Measurements from ENCODE around the gene ABL2.
"Not testable (repeated sequence)": the region's sequence is repeated elsewhere in the genome, so short reads cannot be mapped to it uniquely, and the experiment has no call there.

ABL2 gene

DNA sequence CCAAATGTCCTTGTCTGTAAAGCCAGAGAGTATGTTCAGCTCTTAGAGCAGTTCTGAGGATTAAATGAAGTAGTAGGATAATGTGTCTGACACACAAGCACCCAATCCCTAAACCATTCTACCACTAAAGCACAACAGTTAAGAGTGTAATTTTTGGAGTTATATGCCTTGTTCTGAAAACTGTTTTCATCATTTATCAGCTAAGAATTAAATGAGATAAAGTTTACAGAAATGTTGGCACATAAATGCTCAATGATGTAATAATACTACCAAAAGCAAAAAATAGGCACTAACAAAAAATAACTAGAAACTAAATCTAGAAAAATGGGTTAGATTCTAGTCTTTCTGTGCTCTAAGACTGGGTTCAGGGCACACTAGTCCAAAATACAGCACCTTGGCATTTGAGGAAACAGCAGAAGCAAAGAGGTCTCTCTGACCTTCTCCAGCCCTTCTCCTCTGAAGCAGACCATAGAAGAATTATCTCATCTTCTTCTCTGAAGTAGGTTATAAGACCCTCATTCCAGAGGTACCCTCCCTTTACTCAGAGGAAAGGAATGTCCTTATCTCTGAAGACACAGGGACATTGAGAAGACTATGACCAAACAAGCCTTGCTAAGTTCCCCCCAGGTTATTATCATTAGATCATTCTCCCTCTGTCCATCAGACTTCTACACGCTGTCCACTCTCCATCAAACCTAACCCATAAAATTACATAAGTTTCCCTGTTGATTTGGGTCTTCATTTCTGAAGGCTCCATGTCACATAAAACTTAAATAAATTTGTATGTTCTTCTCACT, 20.6 kb downstream of the ABL2 start:
- no peak for FAIRE-seq

DNA sequence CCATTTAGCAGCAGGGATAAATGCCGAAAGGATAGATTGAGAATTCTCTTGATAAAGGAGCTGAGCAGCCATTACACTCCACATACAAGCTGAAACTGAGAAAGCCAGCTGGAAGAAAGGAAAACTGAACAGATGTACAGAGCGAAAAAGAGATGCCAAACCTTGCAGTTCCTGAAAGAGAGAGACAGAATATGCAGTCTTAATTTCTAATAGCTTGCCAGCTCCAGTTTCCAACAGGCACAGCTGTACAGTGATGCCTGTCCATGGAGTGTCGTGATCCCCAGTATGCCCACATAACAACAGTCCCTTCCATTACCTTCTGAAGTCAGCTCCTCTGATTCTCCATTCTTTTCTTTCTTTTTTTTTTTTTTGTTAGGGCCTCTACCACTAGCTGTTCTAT, 22.7 kb downstream of the ABL2 start:
- FAIRE-seq, result no peak

DNA sequence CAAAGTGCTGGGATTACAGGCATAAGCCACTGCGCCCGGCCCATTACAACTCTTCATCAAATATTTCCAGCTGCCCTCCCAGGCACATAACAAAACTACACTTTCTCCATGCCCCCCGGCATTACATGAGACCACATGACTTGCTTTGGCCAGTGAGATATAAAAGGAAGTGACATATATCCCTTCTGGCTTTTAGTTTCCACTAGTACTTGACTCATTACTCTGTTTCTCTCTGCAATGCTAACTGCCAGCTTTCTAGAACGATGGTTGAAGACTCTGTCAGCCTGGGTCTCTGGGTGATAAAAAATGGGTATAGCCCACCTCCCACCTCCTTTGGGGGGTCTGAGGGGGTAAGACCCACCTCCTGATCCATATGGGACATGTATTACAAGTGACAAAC, 24.2 kb downstream of the ABL2 start:
- no peak for FAIRE-seq

DNA sequence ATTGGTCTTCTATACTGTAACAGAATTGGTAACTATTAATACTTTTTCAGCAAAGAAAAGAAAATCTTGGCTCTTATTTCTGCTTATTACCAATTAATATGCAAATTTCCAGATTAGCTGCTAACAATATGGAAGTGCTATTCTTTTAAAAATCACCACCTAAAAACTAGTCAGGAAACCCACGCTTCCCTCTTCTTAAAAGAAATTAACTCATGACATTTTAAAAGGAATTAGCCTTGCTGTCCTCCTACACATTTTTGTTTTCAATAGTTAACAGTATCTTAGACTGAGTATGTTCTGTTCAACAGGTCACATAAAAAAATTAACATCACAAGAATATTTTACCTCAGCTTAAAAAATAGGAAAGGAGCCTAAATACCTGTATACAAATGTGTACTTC, 27.3 kb downstream of the ABL2 start:
- FAIRE-seq, result no peak

DNA sequence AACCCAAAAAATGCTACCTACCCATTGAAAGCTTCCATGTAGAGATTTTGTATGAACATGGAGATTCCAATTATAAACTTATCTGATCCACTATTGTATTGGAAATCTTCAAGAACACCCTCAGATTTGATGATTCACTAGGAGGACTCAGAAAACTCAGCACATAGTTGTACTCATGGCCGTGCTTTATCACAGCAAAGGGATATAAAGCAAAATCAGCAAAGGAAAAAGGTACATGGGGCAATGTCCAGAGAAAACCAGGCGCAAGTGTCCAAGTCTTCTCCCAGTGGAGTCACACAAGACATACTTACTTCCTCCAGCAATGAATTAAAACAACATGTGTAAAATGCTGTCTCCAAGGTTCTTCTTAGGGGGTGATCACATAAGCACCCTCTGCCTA, 28.9 kb downstream of the ABL2 start:
- FAIRE-seq, result no peak

DNA sequence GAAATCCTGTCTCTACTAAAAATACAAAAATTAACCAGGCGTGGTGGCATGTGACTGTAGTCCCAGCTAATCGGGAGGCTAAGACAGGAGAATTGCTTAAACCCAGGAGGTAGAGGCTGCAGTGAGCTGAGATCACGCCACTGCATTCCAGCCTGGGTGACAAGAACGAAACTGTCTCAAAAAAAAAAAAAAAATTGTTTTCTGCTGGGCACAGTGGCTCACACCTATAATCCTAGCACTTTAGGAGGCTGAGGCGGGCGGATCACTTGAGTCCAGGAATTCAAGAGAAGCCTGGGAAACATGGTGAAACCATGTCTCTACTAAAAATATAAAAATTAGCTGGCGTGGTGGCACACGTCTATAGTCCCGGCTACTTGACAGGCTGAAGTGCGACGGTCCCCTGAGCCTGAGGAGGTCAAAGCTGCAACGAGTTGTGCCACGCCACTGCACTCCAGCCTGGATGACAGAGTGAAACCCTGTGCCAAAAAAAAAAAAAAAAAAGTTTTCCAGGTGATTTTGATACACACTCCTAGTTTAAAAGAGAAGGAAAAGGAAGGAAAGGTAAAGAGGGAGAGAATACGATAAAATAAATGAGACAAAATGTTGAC, 31.7 kb downstream of the ABL2 start:
- FAIRE-seq, result no peak

DNA sequence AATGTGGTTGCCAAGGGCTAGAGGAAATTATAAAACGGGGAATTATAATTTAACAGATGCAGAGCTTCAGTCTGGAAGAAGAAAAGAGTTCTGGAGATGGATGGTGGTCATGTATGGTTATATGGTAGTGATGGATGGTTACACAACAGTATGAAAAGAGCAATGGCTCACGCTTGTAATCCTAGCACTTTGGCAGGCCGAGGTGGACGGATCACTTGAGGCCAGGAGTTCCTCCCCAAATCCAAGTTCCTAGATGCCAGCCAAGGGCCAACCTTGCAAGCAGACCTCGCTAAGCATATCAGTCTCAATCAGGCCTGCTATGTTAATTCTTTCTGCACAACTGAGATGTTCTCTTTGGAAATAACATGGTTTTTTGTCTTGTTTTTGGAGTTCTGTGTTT, 33.6 kb downstream of the ABL2 start:
- FAIRE-seq, result not testable (repeated sequence)

DNA sequence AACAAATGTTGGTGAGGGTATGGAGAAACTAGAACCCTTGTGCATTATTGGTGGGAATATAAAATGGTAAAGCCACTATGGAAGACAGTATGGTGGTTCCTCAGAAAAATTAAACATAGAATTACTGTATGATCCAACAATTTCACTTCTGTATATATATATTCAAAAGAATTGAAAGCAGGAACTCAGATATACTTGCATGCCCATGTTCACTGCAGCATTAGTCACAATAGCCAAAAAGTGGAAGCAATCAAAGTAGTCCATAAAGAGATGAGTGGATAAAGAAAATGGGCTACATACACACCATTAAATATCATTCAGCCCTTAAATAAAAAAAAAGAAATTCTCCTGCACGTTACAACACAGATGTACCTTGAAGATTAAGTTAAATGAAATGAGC, 34.1 kb downstream of the ABL2 start:
- FAIRE-seq, result no peak

DNA sequence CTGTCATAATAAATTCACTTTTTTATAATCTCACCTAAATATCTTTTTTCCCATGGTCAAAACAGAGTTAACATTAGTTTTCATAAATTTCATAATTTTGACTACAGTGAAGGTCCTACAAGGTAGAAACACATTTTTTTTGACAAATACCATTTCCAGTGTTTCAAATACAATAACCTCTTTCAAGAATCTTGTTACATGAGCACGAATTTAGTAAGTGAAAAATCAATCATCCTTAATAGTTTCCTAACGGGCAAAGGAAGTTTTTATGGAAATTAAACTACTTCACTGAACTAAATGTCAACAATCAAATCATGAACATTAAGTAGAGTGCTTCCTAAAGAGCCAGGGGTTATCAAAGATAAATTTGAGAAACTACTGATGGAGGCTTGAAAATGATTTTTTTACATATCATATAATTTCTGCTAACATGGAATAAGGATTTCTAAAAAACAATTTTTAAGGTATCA, 35.4 kb downstream of the ABL2 start:
- FAIRE-seq, result no peak

DNA sequence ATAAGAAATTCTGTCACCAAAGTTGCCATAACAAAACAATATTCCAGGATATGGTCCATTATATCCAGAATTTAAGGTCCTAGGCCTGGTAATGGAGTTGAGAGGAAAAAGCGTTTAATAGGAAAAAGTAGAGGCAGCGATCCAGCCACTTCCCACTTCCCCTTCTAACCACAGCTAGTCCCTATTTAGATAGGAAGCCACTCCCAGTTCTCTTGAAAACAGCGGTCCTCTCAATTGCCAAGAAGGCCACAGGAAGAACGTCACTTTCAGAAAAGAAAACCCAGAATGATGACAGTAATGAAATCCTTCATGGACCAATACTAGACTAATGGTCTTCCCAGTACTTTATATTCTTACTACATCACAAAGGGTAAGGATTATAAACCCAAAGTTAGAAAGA, 38.6 kb downstream of the ABL2 start:
- FAIRE-seq, result no peak

DNA sequence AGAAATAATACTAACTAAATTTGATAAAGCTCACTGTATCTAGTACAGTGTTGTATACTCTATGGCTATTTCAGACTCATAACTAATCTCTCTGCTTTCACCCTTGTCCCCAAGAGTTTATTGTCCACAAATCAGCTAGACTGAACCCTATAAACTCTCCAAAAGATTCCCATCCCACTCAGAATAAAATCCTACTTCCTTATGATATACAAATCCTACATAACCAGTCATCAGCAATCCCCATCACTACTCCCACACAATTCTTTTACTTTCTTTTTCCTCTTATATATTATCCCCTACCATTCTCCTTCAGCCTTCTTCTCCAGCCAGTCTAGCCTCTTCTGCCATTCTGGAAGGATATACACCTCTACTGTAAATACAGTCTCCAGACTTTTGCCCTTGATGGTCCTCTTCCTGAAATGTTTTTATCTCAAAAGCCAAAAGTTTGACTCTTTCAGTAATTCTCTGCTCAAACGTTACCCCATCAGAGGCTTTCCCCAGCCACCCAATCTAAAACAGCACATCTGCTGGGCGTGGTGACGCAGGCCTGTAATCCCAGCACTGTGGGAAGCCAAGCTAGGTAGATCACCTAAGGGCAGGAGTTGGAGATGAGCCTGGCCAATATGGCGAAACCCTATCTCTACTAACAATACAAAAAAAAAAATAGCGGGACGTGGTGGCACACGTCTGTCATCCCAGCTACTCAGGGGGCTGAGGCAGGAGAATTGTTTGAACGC, 41.6 kb downstream of the ABL2 start:
- FAIRE-seq, result no peak

DNA sequence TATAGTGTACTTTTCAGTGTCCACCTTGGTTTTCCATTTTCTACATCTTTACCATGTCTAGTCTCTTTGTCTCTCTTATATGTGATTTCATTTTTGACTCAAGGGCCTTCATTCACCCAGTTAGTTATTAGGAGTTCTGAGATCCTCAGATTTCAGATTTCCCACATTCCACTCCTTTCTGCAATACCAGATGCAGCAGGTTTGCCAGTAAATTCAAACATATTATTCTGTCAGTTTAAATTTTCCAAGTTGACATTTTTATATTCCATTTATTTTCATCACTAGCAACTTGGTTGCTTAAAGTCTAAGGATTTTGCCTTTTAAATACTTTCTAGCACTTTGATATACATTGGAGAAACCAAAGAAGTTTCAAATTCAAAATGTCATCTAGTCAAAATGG, 42.4 kb downstream of the ABL2 start:
- no peak for FAIRE-seq

DNA sequence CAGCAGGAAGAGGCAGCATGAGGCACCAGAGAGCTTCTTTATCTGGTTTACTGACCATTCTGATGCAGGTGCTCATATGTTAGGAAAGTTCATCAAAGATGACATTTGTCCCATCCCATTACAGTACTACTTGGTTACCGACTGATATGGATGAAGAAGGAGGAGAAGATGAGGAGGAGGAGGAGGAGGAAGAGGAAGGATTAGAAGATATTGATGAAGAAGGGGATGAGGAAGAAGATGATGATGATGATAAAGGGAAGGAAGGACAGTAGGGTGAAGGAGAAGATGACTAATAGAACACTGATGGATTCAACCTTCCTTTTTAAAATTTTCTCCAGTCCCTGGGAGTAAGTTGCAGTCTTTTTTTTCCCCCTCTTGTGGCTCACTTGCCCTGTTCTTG, 45.1 kb downstream of the ABL2 start:
- no peak for FAIRE-seq

DNA sequence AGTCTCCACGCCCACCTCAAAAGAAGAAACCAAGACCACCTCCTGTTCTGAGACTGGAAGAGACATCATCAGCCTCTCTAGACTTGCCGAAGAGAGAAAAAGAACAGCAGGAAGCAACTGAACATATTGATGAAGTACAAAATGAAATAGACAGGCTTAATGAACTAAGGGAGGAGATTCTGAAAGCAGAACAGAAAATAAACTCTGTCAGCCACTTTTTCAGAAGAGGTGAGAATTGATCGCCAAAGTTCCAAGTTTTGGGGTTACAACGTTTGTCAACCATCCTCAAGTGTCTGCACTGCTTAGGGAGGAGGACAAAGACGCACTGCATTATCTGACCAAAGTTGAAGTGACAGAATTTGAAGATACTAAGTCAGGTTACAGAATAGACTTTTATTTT, 45.6 kb downstream of the ABL2 start:
- no peak for FAIRE-seq

DNA sequence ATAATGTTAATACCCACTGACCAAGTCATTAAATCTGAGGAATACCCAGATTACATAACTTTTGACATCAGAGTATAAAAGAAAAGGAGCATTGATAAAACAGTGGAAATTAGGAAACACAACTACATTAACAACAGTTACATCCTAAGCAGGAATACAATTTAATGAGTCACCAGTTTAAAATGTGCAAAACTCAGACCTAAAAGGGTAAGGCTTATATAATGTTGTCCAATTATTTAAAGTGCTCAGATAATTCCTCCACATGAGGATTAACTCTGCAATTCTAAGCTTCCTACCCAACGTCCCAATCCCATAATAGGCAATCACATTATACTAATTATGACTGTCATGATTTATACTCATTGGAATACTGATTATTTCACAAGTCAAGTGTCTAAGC, 50.5 kb downstream of the ABL2 start:
- no peak for FAIRE-seq

DNA sequence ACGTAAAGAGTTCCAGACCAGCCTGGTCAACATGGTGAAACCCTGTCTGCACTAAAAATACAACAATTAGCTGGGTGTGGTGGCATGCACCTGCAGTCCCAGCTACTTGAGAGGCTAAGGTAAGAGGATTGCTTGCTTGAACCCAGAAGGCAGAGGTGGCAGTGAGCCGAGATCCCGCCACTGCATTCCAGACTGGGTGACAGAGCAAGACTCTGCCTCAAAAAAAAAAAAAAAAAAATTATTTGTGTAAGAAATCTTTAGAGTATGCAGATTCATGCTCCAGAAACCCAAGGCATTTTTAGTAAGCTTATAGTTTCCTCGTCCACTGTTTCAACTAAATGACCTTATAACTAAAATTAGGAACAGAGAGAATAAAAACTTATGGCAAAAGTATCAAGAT, 51.3 kb downstream of the ABL2 start:
- no peak for FAIRE-seq

DNA sequence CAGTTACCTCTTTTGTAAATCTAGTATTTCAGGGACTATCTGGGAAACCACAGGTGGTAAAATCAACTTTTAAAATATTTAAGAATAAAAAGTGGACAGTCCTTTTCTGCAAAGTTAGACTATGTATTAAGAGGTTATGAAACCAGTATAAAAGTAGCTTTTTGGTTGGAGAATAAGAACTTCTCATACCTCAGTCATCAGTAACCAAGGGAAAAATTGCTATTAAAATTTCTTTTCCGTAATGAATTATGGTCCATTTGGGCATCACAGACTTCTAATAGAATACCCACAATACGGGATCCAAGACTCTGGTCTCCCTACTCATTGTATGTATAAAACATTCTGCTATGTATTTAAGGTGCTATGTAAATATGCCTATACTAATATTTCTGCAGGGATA, 51.9 kb downstream of the ABL2 start:
- FAIRE-seq, result no peak

DNA sequence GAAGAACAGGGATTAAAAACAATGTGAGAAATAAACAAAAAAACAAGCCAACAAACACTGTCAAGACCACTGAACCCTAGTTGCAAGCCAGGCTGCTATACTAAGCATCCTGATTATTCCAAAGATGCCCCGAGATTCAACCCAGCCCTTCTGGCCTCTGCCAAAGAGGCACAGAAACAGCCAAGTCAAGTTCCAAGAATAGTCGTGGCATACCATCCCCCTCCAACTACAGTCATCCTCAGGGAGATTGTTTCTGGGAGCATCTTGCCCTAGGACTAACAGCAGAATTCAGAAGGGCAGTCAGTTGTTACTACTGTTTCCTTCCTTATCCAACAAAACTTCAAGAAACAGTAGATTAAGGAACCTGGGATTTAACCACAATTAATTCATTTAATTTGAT, 52.3 kb downstream of the ABL2 start:
- no peak for FAIRE-seq

DNA sequence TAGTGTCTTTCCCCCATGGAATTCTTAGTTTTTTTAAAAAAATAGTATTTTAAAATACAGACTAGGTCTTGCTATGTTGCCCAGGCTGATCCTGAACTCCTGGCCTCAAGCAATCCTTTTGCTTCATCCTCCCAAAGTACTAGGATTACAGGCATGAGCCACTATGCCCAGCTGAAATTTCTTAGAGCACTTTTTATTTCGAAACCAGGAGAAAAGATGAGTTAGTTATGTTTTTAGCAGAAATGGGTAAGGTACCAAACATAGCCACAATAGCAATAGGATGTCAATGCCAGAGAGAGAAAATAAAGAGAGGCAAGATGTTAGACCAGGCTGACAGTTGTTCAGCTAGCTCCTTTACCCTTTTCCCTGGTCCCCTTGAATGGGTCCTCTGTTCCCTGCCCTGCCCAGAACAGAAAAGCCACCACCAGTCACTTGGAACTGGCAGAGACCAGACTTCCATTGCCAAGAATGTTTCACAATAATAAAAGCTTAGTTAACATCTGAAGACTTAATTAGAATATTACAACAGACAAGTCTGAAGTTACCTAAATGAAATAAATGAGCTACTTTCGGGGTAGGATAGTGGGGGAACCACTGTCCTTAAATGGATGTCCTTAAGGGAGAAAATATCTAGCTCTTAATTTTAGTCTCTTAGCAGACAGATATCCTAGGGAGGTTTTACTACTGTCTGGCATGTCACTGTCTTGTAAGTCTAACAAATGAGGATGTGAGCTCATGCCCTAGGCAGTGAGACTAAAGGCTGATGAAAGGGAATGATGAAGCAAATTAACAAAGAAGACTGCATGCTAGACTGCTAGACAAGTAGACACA, 54.3 kb downstream of the ABL2 start:
- FAIRE-seq, result no peak

DNA sequence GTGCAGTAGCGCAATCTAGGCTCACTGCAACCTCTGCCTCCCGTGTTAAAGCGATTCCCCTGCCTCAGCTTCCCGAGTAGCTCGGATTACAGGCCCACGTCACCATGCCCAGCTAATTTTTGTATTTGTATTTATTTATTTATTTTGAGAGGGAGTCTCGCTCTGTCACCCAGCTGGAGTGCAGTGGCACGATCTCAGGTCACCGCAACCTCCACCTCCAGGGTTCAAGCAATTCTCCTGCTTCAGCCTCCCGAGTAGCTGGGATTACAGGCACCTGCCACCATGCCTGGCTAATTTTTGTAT, 59.1 kb downstream of the ABL2 start:
- FAIRE-seq, result not testable (repeated sequence)

DNA sequence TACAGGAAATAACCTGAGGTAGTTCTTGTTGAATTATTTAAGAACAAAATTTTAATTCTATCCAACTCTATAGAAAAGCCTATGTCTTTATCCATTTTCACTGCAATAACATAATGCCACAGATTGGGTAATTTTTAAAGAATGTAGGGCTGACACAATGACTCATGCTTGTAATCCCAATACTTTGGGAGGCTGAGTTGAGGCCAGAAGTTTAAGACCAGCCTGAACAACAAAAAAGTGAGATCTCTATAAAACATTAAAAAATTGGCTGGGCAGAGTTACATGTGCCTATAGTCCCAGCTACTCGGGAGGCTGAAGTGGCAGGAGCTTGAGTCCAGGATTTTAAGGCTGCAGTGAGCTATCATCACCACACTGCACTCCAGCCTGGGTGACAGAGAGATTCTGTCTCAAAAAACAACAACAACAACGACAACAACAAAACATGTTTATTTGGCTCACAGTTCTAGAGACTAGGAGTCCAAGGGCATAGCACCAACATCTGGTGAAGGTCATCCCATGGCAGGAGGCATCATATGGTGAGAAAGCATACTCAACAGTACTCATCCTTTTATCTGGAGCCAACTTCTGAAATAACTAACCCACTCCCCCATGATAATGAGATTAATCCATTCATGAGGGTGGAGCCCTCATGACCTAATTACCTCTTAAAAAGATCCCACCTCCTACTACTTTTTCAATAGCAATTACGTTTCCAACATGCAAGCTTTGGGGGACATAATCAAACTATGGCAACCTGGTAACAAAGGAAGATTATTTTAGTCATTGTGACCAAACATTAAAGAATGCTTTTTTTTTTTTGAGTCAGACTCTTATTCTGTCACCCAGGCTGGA, 59.6 kb downstream of the ABL2 start:
- no peak for FAIRE-seq

DNA sequence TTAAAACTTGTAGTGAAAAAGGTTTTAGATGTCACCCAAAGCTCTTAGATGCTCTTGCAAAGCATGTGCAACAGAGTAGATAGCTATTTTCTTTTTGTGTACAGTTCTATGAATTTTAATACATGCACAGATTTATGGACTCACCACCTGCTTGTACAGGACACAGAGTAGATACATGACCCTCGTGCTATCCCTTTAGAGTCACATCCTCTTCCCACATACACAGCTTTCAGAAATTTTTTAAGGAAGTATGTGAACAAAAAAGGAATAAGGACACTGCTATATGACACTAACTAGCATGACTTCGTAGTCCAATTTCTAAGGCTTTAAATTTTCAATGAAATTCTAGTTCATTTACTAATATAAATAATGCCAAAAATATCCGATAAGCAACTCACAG, 60.9 kb downstream of the ABL2 start:
- FAIRE-seq, result no peak

Data from colon (tissue), 2 donors.